ENCODE data around the gene USP49.

Gene USP49

GRCh38 chr6:41892921-41893564, 2.1 kb downstream of the USP49 start:
- H3K27ac ChIP-seq (ENCODE audit: extremely low read depth, low read depth, low read length): no peak overlapping the region
- ChIA-PET CTCF (interaction anchor here (0.6 to 3.1 kb wide), 7 partner anchors 14 to 151 kb away, joined by 3 to 11 read pairs (median 4); partner anchors contain the start of genes BYSL, MED20 and TOMM6), POLR2A (interaction anchor here (1.0 to 1.7 kb wide), 2 partner anchors 15 to 28 kb away, joined by 3 to 6 read pairs; partner anchors contain the start of genes BYSL and MED20)
- peaks cover 0 to 4% of the 10 kb centered on the region in 2 experiments; a peak in 1 of 3 replicates for H3K36me3 ChIP-seq (ENCODE audit: control insufficient read depth in 2 of 2, insufficient read depth in 1 of 2, low read length in 2 of 2)
- H3K4me1 ChIP-seq (ENCODE audit: control insufficient read depth, insufficient read depth, low read length): peaks cover 9% of the 10 kb centered on the region; the same call in 1 of the 2 replicates
- TF ChIP-seq ZNF433 (tag by site-specific recombination; IDR thresholded peaks at IDR 0.05; ENCODE audit: low read depth): no peak
- peak; percentile 60 for TF ChIP-seq REST (tag by site-specific recombination; IDR thresholded peaks at IDR 0.05)
- 0 out of 2 replicates have a peak, but pooled peaks have one; percentile 5 for TF ChIP-seq PRDM1 (tag by site-specific recombination; IDR thresholded peaks at IDR 0.05)
- no peaks in the 10 kb centered on the region for H3K9me3 ChIP-seq (ENCODE audit: control insufficient read depth, insufficient read depth, low read depth, low read length)
- H3K4me3 ChIP-seq (ENCODE audit: low read depth, low read length): no peak overlapping the region

GRCh38 chr6:41887331-41887751, 7.8 kb downstream of the USP49 start:
- no peak overlapping the region for H3K27ac ChIP-seq (ENCODE audit: extremely low read depth, low read depth, low read length)
- H3K36me3 ChIP-seq (ENCODE audit: control insufficient read depth in 2 of 2, insufficient read depth in 1 of 2, low read length in 2 of 2): peaks cover 0 to 4% of the 10 kb centered on the region in 2 experiments; a peak in 1 of 3 replicates
- no peaks in the 10 kb centered on the region for H3K4me1 ChIP-seq (ENCODE audit: control insufficient read depth, insufficient read depth, low read length)
- H3K9me3 ChIP-seq (ENCODE audit: control insufficient read depth, insufficient read depth, low read depth, low read length): no peaks in the 10 kb centered on the region
- ChIA-PET POLR2A (interaction anchor here (0.5 to 0.6 kb wide), 3 partner anchors 15 to 47 kb away, joined by 3 to 4 read pairs (median 3); no protein-coding TSS in a partner anchor), CTCF (interaction anchor here (0.5 to 2.8 kb wide), 7 partner anchors 9 to 802 kb away, joined by 3 to 11 read pairs (median 3); partner anchors contain the start of genes BYSL and MED20)
- no peak for TF ChIP-seq ZNF132 (tag by site-specific recombination; IDR thresholded peaks at IDR 0.05; ENCODE audit: borderline replicate concordance)
- TF ChIP-seq ZNF585B (tag by site-specific recombination; IDR thresholded peaks at IDR 0.05): no peak
- no peak for TF ChIP-seq ZNF23 (tag by site-specific recombination; IDR thresholded peaks at IDR 0.05; ENCODE audit: borderline replicate concordance)
- TF ChIP-seq KLF7 (tag by site-specific recombination; IDR thresholded peaks at IDR 0.05; ENCODE audit: borderline replicate concordance): no peak
- TF ChIP-seq ZSCAN23 (tag by site-specific recombination; IDR thresholded peaks at IDR 0.05): no peak
- TF ChIP-seq KLF17 (tag by site-specific recombination; IDR thresholded peaks at IDR 0.05): no peak
- TF ChIP-seq ZNF37A (tag by site-specific recombination; IDR thresholded peaks at IDR 0.05): no peak
- TF ChIP-seq ZNF280D (tag by site-specific recombination; IDR thresholded peaks at IDR 0.05): no peak
- no peak for TF ChIP-seq ZNF223 (tag by site-specific recombination; IDR thresholded peaks at IDR 0.05)
- no peak overlapping the region for H3K4me3 ChIP-seq (ENCODE audit: low read depth, low read length)

All from HEK293 (cell line).